Retina (tissue), 1 donor: ENCODE results near the gene TAOK2.
A peak's percentile ranks its signal among the peaks of the same experiment; 100 is the strongest.
"Not testable (repeated sequence)": the region's sequence is repeated elsewhere in the genome, so short reads cannot be mapped to it uniquely, and the experiment has no call there.

Experiments used
- DNase-seq: peaks from one replicate; pipeline ENCODE4 v3.0.0-alpha.2; 2016

Gene TAOK2

DNA sequence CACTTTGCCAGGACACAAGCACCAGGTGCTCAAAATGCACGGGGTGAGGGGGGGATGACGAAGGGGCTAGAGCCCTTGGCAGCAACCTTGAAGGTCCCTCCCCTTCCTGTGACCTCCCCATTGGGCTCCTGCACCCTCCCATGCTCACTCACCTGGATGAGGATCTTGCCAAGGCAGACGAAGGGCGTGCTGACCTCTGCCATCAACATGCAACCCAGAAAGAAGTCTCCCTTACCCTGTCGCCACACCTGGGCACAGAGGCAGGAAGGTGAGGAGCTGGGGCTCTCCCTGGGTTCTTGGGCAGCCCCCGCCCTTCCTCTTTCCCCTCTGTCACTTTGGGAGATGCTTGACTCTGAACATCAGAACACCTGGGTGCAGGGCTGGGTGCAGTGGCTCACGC is 51.9 kb downstream of the TAOK2 start:
- DNase-seq = no peak

GRCh38 chr16:30026449-30026848 is 52.8 kb downstream of the TAOK2 start:
- DNase-seq = no peak

GRCh38 chr16:30027588-30028437 is 54.1 kb downstream of the TAOK2 start:
- DNase-seq = no peak

- peak; percentile 52 for DNase-seq
Measured at GRCh38 chr16:30028438-30029076, 54.9 kb downstream of the TAOK2 start.

DNA sequence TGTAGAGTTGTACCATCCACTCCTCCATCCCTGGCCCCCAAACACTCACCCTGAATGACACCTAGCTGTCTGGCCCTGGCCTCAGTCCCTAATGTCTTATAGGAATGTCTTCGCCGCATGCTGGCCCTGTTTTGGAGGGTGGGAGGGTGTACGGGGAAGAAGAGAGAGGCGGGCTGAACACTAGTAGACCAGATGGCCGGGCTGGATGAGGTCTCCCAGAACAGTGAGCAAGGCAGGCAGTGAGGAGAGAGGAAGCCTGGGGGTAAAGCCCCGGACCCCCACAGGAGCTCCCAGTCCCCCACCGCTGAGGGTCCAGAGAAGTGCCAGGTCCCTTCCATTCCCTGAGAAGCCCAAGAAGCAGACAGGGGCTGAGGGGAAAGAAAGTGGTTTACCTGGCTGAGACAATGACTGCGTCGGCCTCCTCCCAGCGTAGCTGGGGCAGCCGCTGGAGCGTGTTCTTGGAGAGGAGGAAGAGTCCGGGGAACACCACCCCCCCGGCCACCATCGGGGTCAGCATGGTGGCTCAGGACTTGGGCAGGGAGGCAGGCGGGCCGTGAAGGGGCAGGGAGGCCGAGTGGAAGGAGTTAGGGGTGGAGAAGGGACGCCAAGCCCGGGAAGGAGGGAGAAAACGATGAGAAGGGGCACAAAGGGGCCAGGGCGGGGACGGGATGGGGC is 56.5 kb downstream of the TAOK2 start:
- no peak for DNase-seq

DNA sequence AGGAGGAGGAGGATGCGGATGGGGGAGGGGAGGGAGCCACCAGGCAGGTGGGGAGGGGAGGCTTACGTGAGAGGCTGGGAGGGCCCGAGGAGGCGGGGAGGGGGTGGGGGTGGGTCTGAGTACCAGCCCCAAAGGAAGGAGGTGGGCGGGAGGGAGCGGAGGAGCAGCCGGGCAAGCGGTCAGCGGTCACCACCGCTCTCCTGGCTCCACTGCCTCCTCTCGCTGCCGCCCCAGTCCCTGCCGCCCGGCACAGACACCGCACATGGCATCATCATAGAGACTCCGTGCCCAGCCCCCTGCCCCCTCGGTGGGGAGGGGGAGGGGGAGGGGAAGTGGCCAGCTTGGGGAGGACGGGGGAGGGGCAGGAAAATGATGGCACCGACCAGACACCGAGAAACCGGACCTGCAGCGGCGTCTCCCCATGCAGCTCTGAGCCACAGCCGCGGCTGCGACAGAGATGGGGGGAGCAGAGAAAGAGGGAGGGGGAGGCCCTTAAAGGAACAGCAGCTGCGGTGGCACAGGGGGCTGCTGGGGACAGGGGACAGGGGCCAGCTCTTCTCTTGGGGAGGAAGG is 57.3 kb downstream of the TAOK2 start, which contains the start of gene TLCD3B:
TLCD3B (minus strand) TSS at position 431 of the 573 bp plus-strand sequence. CDS start 744 bp downstream, outside the sequence.
- DNase-seq = no peak

GRCh38 chr16:30031477-30031918 is 57.8 kb downstream of the TAOK2 start:
- DNase-seq = no peak

DNA sequence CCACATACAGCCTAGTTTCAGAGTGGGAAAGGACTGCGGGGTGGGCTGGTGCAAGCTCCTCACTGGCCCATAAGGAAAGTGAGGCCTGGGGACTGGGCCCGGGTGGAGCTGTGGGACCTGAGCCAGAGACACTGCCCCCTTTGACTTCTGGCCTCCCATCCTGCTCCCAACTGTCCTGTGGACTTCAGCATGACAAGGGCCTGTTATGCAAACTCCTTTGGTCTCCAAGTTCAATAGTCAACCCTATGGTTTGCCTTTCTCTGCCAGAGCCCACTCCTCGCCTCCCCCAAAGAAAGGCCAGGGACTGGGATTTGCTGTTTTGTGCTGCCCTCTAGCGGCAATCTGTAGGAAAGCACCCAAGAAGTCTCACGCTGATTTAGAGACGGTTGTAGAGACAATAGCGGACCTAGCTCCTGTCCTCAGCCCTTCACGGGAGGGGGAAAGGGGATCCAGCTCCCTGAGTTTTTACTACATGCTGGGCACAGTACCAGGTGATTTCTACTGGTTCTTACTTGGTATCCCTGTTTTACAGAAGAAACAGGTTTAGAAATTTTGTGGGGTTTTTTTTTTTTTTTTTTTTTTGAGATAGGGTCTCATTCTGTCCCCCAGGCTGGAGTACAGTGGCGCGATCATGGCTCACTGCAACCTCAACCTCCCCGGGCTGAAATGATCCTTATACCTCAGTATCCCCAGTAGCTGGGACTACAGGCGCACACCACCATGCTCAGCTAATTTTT is 58.6 kb downstream of the TAOK2 start:
- peak; percentile 88 for DNase-seq

- DNase-seq = no peak
Measured at GRCh38 chr16:30033270-30033669, 59.6 kb downstream of the TAOK2 start.

GRCh38 chr16:30040221-30040620 is 66.6 kb downstream of the TAOK2 start:
- DNase-seq = no peak

GRCh38 chr16:30040690-30041089 is 67.0 kb downstream of the TAOK2 start:
- not testable (repeated sequence) for DNase-seq

DNA sequence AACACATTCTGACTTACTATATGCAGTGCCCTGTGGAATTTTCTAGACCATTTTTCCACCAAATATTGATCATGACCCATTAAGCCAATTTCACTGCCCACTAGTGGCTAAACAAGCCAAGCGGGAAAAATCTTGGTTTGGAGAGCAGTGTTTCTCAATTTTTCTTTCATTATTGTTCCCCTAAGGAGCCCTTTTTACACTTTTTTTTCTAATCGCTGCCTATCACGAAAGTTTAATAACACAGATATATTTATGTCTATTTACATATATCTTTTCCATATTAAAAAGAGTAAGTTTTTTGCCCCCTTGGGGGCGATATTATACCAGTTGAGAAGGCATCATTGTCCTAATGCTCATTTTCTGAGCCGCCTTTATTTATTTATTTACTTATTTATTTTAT is 68.2 kb downstream of the TAOK2 start:
- DNase-seq = peak; percentile 15
